HG02610 (cell line): ENCODE data around the gene AP5B1.

Experiments used
- ATAC-seq: cut with Tn5 transposase; IDR thresholded peaks from one replicate; pipeline ENCODE4 v1.9.1; 2021; ENCODE audit warnings: mild to moderate bottlenecking, moderate library complexity; ENCODE audit not compliant: unreplicated experiment

The AP5B1 gene

DNA sequence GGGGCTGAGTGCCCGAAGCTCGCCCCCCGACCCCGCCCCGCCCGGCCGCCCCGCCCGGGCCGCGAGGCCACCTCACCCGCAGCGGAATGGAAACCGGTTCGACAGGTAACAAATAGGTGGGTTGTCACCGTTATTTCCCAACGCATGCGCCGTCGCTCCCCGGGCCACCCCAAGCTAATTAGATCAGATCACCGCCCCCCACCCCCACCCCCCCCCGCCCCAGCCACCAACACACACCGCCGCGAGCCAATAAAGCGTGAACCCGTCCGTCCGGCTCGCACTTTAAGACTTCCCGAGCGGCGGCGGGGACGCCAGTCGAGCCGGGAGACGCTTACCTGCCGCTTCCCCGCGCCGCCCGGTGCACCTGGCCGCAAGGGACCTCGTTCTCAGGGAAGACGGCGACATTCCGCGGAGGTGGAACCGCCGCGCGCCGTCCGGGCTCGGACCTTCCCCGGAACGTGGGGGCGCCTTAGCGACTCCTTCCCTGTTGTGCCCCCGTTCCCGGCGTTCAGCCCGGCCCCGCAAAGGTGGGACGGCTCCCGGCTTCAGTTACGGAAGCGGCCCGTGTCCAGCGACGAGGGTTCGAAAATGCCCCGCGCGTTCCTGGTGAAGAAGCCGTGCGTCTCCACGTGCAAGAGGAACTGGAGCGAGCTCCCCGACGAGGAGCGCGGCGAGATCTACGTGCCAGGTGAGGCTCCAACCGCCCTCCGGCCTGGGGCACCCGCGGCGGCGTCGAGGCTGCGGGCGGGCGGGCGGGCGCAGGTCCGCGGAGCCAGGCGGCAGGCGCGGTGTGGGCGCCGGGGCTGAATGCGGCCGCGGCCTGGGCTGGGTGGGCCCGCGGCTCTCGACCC lies 6.2 kb upstream of the AP5B1 start, which contains the start of gene OVOL1:
OVOL1 (plus strand) TSS at position 278 of the 851 bp plus-strand sequence; CDS start at position 589, 311 bp downstream.
- no peak for ATAC-seq

DNA sequence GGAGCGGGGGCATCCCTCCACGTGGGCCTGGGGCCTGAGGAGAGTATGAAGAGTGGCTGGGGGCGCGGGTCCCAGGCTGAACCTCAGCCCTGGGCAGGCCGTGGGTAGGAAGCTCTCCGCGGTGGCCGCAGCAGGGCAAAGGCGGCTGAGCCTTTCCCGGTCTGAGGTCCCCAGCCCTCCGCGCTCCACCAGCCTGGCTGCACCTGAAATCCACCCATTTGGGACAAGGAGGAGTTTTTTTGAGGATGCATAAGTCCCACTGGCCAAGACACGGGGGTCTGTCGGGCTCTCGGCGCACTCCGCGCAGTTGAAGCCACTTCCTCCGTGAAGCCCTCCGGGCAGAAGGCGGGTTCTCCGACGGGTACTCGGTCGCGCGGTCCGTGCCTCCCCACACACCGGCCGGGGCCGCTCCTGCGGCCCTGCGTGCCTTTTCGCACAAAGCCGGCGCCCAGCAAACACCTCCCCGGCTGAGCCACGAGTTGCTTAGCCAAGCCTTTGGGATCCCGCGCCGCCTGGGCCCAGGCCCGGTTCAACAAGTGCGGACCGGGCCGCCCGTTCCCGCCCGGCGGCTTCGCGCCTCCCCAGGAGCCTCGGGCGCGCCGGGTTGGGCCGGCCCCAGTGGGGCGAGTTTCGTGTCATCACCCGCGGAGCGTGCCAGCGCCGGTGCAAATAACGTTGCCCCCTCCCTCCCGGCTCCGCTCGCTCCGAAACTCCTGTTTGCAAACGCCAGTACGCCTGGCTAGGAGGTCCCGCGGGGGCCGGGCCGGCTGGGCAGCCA lies 5.4 kb upstream of the AP5B1 start:
- ATAC-seq: no peak

DNA sequence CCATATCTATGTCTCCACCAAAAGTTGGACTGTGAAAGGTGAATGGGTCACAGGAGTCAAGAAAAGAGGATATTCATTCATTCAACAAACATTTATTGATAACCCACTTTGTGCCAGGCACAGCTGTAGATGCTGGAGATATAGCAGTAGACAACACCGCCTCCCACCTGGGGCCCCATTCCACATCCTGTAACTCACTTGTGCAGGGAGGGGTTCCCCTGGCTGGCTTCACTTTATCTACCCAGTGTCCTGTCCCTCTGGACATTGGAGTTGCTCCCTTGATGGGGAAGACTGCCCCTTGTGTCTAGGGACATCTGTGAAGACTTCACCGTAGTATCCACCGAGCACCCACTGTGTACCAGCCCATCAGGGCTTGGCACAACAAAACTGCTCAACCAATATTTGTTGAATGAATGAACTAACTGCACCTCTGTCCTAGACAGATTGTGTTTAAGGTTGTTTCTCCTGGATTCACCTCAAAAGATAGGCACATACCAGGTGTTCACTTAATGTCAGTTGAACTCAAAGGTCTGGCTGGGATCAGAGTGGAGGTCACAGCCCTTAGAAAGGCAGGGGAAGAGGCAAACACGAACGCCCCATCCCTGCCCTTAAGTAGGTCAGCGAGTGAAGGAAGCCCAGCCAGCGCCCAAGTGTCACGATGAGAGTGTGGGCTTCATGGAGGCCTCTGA lies 4.7 kb upstream of the AP5B1 start:
- ATAC-seq: no peak

- ATAC-seq: no peak
Measured at GRCh38 chr11:65782816-65783228, 2.0 kb upstream of the AP5B1 start.

GRCh38 chr11:65781962-65782815 lies 1.4 kb upstream of the AP5B1 start:
- ATAC-seq: no peak

DNA sequence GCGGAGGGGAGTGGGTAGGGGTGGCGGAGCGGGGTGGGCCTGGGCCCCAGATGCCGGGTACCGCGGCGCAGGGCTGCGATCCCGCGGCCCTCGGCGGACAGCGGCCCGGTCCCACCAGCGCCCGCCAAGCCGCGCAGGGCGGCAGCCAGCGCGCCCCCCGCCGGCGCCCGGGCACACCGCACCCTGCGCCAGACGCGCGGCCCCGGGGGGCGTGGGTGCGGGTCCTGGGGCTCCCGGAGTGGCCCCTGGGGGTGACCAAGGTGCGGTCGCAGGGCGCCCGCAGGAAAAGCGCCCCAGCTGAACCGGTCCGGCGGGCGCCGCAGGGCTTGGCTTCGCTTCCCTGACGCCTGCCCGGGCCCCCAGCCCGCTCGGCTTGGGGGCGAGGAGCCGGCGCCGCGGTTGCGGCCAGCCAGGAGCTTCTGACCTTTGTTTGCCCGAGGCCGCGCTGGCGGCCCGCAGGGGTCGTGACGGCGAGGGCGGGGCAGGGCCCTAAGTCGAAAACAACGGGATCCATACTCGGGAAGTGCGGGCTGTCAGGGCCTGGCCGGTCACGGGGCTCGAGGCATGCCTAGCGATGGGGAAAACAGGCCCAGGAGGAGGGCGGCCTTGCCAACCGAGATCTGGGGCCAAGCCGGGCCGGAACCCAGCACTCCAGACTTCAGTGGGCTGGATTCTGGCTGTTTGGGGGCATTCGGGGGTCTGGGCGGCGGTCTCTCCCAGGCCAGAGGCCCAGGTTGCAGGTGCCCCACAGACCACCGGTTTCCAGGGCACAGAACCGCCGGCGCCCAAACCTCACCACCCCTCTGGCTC lies 581 bp upstream of the AP5B1 start:
- ATAC-seq: peak; percentile 29

DNA sequence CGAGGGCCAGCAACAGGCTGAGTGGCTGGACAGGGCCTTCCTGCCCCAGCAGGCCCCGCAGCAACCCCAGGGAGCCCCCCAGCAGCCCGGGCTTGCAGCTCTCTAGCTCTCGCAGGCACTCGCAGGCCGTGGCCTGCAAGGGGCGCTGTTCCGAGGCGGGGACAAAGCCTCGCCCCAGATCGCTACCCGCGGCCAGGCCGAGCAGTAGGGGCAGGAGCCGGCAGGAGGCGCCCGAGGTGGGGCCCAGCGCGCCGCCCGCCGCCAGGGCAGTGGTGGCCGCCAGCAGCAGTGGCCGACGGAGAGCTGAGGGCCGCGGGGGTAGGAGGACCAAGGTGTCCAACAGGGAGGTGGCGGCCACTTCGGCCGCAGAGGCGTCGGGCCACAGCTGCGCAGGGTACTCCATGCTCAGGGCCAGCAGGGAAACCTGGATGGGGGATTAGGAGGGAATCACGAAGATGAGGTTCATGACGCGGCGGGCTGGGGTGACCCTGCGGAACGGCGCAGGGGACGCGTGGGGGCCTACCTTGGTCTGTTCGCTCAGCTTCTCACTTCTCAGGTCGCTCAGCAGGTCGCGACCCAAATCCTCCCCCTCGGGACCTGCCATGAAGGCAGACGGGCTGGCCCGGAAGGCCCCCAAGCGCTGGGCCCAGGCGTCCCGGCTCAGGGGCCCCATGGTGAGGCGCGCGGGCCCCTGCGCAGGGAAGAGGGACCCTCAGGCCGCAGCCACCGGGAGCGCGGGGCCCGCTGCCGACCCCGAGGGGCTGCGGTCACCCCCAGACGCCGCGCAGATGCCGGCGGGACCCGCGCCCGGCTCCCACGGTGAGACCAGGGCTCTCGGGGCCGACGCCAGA lies 632 bp downstream of the AP5B1 start:
- peak; percentile 45 for ATAC-seq

DNA sequence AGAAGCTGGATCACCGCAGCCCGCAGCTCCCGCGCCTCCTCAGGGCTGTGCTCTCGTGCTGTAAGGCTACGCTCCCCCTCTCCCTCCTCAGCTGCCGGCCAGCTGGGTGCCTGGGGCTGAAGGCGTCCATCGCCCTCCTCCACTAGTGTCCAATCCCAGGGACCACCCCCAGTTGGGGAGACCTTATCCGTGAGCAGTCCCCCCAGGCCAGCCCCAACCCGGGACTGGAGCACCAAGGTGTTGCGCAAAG lies 1.2 kb downstream of the AP5B1 start:
- no peak for ATAC-seq

DNA sequence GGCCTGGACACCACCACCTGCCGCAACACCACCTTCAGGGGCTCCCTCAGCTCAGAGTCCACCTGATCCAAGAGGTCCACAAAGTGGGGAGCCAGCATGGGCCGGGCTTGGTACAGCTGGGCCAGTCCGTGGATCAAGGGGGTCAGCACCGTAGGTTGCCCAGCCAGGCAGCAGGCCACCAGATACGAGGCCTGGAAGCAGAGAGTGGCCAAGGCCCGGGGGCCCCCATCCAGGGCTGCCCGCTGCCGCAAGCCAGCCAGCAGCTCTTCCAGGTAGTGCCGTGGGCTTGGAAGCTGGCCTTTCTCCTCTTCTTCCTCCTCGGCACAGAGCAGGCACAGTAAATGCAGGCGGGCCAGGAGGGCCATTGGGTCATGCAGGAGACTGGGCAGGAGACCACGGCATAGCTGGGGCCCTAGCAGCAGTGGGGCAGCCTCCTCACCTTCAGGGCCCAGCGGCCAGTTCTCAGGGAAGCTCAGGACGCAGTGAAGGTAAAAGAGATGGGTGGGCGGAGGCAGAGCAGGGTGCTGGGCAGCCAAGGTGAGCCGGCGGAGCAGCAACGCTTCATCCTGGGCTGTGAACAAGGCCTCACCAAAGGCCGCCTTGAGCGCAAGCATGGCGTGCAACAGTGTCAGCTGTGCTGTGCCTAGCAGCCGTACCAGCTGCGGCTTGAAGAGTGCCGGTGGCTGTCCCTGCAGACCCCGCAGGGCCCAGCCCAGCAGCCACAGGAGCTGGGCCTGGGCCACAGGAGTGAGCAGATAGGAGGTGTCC lies 1.7 kb downstream of the AP5B1 start:
- ATAC-seq: no peak

- no peak for ATAC-seq
Measured at GRCh38 chr11:65778431-65778900, 2.3 kb downstream of the AP5B1 start.

DNA sequence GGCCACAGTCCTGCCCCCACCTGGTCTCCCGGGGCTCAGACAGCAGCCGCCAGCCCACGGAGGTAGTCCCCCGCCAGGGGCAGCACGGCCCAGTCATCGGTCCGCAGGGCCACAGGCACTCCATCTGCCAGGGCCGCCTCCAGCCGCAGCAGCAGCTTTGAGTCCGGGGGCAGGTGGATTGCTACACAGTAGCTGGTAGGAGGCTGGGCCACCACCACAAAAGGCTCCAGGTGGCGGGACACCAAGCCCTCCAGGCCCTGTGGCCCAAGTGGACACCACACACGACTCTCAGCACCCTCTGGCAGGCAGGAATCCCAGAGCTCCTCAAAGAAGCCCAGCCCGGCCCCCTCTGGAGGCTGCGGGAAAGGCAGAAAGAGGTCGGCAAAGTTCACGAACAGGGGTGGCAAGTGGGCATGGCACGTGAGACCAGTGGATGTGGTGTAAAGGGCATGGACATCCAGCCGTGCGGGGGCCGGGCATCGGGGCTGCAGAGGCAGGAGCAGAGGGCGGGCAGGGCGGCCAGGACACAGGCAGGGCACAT lies 2.9 kb downstream of the AP5B1 start:
- ATAC-seq: no peak

GRCh38 chr11:65777241-65777640 lies 3.5 kb downstream of the AP5B1 start:
- no peak for ATAC-seq

DNA sequence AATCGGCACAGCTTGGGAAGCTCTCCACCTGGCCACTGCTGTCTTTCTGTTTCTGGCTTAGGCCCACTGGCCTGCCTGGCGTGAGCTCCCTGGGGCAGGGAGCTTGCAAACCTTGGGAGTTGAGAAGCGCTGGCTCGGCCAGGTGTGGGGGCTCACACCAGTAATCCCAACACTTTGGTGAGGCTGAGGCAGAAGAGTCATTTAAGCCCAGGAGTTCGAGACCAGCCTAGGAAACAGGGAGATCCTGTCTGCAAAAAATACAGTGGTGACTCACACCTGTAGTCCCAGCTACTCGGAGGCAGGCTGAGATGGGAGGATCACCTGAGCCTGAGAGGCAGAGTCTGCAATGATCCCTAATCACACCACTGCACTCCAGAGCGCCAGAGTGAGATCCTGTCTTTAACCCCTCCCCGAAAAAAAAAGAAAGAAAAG lies 4.0 kb downstream of the AP5B1 start:
- ATAC-seq: no peak

- ATAC-seq: no peak
Measured at GRCh38 chr11:65776196-65776595, 4.6 kb downstream of the AP5B1 start.

DNA sequence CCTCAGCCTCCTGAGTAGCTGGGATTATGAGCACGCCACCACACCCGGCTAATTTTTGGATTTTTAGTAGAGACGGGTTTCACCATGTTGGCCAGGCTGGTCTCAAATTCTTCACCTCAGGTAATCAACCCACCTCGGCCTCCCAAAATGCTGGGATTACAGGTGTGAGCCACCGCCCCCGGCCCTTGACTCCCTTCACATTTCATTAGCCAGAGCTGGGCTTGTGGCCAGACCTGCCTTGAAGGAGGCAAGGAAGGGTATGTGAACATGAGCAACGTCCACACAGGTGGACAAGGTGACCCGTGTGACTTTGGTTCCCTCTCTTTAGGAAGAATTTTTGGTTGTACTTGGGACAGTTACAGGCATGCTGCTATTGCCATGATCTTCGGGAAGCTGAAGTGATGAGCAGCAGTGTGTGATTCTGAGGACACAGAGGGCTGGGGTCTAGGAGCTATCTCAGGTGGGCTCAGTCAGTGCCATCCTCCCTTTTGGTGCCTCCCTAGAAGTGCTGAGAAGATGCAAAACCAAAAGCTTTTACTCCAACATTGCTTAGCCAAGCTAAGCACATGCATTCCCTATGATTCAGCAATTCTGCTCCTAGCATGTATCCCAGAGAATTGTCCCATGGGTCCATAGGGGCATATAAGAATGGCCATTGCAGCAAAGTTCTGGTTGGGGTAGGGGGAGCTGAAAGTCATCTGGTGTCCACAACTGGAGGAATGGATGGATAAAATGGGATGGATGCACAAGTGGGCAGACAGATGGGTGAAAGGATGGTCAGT lies 6.1 kb downstream of the AP5B1 start:
- no peak for ATAC-seq

- no peak for ATAC-seq
Measured at GRCh38 chr11:65773784-65774411, 6.9 kb downstream of the AP5B1 start.
